Smooth muscle cell of the brain vasculature (primary cell): ENCODE measurements around the gene CRIP2.

ENCODE experiments used
- DNase-seq: peaks from one replicate; pipeline ENCODE4 v3.0.0-alpha.2; 2012; ENCODE audit warnings: low read depth, low spot score

The CRIP2 gene

DNA sequence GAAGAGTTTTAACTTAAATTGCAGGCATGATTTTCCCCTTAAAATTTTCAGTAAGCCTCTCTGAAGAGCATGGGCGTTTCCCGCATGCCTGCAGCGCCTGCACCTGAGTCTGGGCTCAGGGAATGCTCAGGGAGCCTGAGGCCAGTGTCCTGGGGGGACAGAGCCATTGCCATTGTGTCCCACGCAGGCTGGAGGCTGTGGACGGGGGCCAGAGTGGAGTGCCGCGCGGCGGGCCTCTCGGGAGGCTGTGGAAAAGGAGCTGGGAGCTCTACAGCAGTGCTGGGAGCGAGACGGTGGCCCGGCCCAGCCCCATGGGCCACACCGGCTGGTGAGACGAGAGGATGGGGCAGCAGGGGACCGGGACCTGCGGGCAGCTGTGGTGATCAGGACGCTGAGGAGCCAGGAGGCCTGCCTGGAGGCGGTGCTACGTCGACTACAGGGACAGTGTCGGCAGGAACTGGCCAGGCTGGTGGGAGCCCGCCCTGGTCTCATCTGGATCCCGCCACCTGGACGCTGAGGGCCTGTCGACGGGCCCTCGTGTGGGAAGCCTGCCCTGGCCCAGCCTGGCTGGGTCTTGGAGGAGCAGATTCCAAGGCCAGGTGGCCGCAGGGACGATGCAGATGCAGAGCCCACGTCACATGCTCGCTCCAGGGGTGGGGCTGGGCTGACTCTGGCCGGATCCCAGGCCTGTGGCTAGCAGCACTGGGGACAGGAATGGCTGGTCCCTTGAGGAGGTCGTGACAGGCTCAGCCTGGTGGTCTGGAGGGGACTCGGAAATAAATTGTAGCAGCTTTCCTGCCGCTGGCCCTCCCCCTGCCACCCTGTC is 24.0 kb downstream of the CRIP2 start:
- DNase-seq: no peak

GRCh38 chr14:105499256-105500035 is 24.8 kb downstream of the CRIP2 start:
- no peak for DNase-seq

GRCh38 chr14:105500036-105500725 is 25.6 kb downstream of the CRIP2 start:
- DNase-seq: no peak

DNA sequence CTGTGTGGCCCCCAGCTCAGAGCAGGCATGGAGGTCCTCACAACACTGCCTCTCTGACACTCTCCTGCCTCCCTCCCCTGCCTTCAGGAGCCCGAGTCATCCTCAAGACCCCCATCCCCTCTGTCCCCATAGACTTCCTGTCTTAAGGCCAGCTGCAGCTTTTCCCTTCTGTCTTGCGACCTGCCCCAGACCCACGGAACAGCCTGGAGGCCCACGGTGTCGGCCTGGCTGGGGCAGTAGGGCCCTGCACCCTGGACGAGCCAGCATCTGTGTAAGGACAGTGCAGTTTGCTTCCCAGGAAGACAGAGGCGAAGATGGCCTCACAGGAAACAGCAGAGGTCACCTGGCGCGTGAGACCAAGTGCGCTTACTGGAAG is 26.1 kb downstream of the CRIP2 start:
- no peak for DNase-seq

GRCh38 chr14:105501504-105502291 is 27.1 kb downstream of the CRIP2 start:
- no peak for DNase-seq

DNA sequence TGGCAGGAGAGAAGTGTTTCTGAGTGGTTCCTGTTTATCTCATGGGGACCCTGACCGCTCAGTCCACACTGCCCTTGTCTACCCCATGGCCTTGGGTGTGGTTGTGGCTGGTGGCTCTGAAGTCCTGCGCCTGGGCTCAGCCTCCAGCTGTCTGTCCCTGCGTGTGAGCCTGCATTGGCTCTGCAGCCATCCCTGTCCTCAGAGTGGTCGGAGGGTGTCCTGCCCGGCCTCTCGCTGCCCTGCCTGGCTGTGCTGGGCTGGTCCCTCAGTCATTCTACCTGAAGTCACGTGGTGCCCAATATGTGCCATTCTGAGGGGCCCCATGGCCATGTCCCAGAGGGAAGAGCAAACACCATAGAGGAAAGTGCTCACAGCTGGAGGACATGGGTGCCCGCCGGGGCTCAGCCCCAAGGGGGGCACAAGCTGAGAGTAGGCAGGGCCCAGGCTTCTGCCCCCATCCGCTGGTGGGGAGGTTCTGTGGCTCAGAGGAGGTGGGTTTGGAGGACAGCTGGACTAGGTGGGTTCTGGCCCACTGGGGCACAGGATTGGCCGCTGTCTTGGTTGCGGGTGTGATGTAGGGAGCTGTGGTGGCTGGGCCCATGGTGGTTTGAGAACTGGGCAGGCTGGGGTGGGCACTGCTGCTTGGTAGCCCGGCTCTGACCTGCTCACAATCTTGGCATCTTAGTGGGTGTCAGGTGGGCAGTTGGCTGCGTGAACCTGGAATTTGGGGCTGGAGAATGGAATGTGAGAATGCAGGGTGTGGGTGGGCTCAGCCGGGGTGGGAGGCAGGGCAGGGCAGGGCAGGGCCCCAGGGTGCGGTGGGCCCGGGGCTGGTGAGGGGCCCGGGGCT is 28.1 kb downstream of the CRIP2 start:
- no peak for DNase-seq

DNA sequence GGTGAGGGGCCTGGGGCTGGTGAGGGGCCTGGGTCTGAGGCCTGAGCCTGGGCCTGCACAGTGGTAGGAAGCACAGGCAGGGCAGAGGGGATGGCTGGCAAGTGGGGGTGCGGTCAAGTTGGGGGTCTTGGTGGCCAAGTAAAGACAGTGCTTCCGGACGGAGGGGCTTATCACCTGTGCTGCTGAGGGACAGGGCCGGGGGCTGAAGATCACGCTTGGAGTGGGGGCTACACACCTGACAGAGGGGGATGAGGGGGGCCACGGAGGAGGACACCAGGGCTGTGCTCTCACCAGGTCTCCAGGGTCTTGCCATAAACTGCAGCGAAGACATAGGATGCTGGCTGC is 28.6 kb downstream of the CRIP2 start:
- DNase-seq: no peak

- DNase-seq: no peak
These were observed 29.5 kb downstream of the CRIP2 start for GRCh38 chr14:105503935-105504692.

DNA sequence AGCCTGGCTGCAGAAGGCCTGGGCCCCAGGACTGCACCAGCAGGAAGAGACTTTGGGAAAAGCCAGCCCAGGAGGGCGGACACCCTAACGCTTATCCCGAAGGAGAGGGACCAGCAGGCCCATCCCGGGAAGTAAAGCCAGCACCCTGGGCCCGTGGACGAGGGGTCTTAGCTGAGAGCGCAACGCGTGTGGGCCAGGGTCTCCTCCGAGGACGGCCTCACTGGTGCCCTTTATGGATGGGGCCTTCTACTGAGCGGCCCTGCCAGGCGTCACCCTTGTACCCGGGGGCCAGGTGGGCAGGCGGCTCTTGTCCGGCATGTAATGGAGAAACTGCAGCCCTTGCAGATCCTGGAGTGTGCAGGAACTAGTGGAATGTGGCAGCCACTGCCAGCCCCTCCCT is 30.5 kb downstream of the CRIP2 start:
- DNase-seq: no peak

GRCh38 chr14:105507247-105507646 is 32.6 kb downstream of the CRIP2 start:
- DNase-seq: no peak

GRCh38 chr14:105508069-105508468 is 33.4 kb downstream of the CRIP2 start:
- no peak for DNase-seq

DNA sequence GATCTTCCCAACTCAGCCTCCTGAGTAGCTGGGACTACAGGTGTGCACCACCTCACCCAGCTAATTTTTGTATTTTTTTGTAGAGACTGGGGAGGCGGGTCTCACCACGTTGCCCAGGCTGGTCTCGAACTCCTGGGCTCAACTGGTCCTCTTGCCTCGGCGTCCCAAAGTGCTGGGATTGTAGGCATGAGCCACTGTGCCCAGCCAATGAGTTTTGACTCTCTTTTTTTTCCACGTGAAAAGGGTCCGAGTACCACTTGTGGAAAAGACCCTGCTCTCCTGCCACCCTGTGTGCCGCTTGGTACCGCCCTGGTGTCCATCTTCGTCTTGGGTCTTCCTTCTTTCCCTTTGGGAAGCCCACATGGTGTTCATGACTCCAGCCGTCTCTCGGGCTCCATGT is 34.0 kb downstream of the CRIP2 start:
- no peak for DNase-seq

GRCh38 chr14:105517096-105517495 is 42.5 kb downstream of the CRIP2 start:
- DNase-seq: no peak

GRCh38 chr14:105519946-105520698 is 45.5 kb downstream of the CRIP2 start:
- DNase-seq: no peak

DNA sequence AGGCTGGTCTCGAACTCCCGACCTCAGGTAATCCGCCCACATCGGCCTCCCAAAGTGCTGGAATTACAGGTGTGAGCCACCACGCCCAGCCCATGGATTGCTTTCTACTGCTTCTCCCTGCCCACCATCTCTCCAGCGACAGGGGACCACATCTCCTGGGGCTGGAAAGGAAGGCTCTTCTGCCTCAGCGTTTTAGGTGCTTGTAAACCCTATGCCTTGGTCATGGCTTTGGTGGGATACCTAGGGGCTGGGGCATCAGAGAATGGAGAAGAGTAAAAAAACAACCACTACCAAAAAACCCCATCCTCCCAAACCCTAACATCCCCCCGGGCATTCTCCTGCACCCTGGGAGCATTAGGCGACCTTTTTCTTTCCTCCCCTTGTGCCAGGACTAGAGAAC is 50.7 kb downstream of the CRIP2 start:
- DNase-seq: no peak

- no peak for DNase-seq
These were observed 51.5 kb downstream of the CRIP2 start, which contains the start of gene TMEM121 for GRCh38 chr14:105525861-105526775. TSS of gene TMEM121 (plus strand) at chr14:105526583. CDS start at chr14:105528835, 2,252 bp downstream.

- DNase-seq: no peak
These were observed 52.3 kb downstream of the CRIP2 start for GRCh38 chr14:105526776-105527380.

DNA sequence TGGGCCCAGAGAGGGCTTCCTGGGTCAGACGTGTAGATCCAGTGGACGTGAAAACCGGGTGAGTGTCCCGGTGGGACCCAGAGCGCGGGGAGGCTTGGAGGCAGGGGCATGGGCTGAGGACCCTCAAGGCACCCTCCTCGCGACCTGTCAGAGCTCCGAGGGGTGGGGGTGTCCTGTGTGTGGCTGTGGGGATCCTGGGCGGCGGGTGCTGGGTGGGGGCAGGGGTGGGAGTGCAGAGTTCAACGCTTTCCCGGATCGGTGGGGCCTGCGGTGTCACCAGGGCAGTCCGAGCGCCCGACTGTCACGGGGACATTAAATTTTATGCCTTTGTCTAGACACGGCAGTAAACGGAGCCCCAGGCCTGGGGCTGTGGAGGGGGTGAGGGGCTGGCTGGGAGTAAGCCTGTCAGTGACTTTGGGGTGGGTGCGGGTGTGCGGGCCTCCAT is 52.8 kb downstream of the CRIP2 start:
- no peak for DNase-seq
